Measurements from ENCODE around the gene DLGAP4. TPM values are rescaled to one million over a fixed set of nuclear protein-coding genes. Genes with fewer than 3 reads are reported as not detected.

The DLGAP4 gene
- total and polyA plus RNA-seq, 10 of the 15 experiments (the other 5 are each of a cell fraction or from before 2014, with no cell fraction given), result 0.42 to 43.3 (median 19.0) TPM

DNA sequence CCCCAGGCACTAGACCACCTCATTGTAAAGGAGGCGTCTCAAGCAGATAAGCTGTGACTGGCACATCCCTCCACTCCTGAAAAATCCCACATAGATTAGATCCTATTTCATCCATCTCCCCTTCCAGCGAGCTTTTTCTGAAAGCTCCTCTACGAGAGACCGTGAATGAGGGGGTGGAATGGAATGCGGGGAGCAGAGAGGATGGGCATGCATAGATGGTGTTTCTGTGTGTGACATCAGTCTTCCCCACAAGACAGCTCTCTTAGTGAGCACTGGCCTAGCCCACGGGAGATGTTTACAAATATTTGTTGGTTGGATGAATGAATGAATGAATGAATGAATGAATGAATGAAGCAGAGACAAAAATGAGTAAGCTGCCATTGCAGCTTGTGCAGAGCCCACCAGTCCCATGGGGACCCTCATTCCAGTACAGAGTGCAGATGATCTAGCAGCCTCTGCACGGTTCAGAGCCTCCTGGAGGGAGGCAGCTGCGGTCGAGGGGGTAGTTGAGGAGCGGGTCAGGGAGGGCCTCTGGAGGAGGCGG, 98.4 kb downstream of the DLGAP4 start:
- ChIA-PET SMC1A (ENCODE audit: uncharacterized antibody, unreplicated experiment) (no interaction called here), RAD21 (ENCODE audit: unreplicated experiment) (no interaction called here), CTCF (no interaction called here), POLR2A (no interaction called here)
- Histone ChIP-seq H4K20me1 (ENCODE audit: control insufficient read depth, insufficient read depth) (no peaks in the 10 kb centered on the region), H2AFZ (ENCODE audit: control insufficient read depth, low read depth, low read length) (no peak overlapping the region), H3K4me2 (ENCODE audit: control insufficient read depth, insufficient read depth) (no peak overlapping the region), H3K4me1 (ENCODE audit: control insufficient read depth, insufficient read depth, low read length) (no peaks in the 10 kb centered on the region), H3K79me2 (ENCODE audit: control insufficient read depth, insufficient read depth, low read length) (no peaks in the 10 kb centered on the region), H3K9me3 (replicated peaks; ENCODE audit: control insufficient read depth, insufficient read depth, low read length) (no peaks in the 10 kb centered on the region), H3K9ac (ENCODE audit: control insufficient read depth, insufficient read depth, low read length) (no peak overlapping the region), H3K36me3 (ENCODE audit: control insufficient read depth in 2 of 2, insufficient read depth in 2 of 2, low read length in 1 of 2) (no peaks in the 10 kb centered on the region), H3K4me3 (no peak overlapping the region), H3K27me3 (replicated peaks in 1 of 2; ENCODE audit: control insufficient read depth in 2 of 2, insufficient read depth in 2 of 2, low read length in 1 of 2) (no peaks in the 10 kb centered on the region), H3K27ac (ENCODE audit: control insufficient read depth, insufficient read depth) (no peak overlapping the region)
- intact Hi-C loops (cut with micrococcal nuclease; ENCODE audit: unreplicated experiment) (no loop called here), in situ Hi-C loops (cut with MboI) (no loop called here)
- TF ChIP-seq CUX1 (IDR thresholded peaks at IDR 0.05; ENCODE audit: insufficient replicate concordance, low read depth, low read length), result no peak
- TF ChIP-seq ZNF24 (IDR thresholded peaks at IDR 0.05), result 0 out of 2 replicates have a peak, but pooled peaks have one; percentile 49
- no peak for TF ChIP-seq ZSCAN29 (IDR thresholded peaks at IDR 0.05)
- no TSS peak for BruUV-seq (replicated peaks)
- DNase-seq (ENCODE audit: low read depth, low spot score) (no peak), FAIRE-seq (no peak), ATAC-seq (no peak)
- 22% methylated on average over 11 of the region's 11 CpGs for WGBS (ENCODE audit: insufficient coverage, insufficient replicate concordance, low lambda C conversion rate, missing lambda C conversion rate)

All from GM12878 (cell line).